ENCODE data around the gene CSNK2A1. TPM values are rescaled to one million over a fixed set of nuclear protein-coding genes. Genes with fewer than 3 reads are reported as not detected.

Gene CSNK2A1
- total and polyA plus RNA-seq, 2 donors (not counting 3 experiments of a cell fraction or from before 2014, with no cell fraction given), result 68.4 to 142 TPM

DNA sequence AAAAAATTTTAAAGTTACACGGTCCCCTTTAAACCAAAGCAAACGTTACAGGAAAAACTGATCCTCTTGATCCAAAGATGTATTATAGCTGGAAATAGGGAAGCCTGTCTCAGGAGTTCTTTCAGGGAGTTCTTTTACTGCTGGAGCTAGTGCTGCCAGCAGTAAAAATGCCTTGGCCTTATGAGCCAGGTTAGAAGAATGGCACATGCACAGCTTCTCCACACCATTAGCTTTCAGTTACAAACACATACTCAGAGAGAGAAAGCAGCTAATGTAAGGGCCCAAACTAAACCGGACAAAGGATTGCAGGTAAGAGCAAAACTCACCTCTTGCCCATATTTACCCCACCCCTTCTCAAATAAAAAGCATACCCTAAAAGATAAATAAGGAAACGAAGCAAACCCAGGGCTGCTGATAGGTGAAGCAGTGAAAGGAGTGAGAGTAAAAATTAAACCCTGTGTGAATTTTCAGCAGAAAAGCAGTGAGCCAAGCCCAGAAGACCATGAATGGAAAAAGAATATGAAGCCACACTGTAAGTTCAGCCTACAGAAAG is 100.3 kb downstream of the CSNK2A1 start:
- no TSS peak for BruUV-seq (replicated peaks)
- peaks cover 20% of the 10 kb centered on the region for H3K4me1 ChIP-seq (ENCODE audit: control insufficient read depth, extremely low read depth, insufficient read depth, low read length)
- peaks cover 13 to 23% of the 10 kb centered on the region in 2 experiments for H3K36me3 ChIP-seq (ENCODE audit: control insufficient read depth in 2 of 2, extremely low read depth in 1 of 2, insufficient read depth in 2 of 2, low read length in 2 of 2)
- H2AFZ ChIP-seq (ENCODE audit: low read depth, low read length), result no peak overlapping the region
- no peaks in the 10 kb centered on the region for H3K9me1 ChIP-seq (replicated peaks; ENCODE audit: control insufficient read depth, extremely low read depth, insufficient read depth, low read length)
- H3K79me2 ChIP-seq (ENCODE audit: control insufficient read depth, insufficient read depth, low read length), result peaks cover 16% of the 10 kb centered on the region
- no peak overlapping the region for H3K9ac ChIP-seq (replicated peaks; ENCODE audit: extremely low read depth, insufficient read depth, low read length)
- H3K4me3 ChIP-seq (replicated peaks in 1 of 3; ENCODE audit: insufficient read depth in 1 of 3, low read depth in 1 of 3, low read length in 3 of 3), result no peak overlapping the region
- dilution Hi-C loops (cut with MboI; ENCODE audit: extremely low pct_ligation_motif_present, low sequenced_read_pairs) (no loop called here), intact Hi-C loops (cut with micrococcal nuclease) (no loop called here)
- H3K27me3 ChIP-seq (ENCODE audit: control insufficient read depth in 2 of 2, insufficient read depth in 2 of 2, low read length in 2 of 2), result no peaks in the 10 kb centered on the region
- no peaks in the 10 kb centered on the region for H4K20me1 ChIP-seq (replicated peaks; ENCODE audit: control insufficient read depth, extremely low read depth, insufficient read depth, low read length)
- ChIA-PET POLR2A (no interaction called here), CTCF (interaction anchor here (1.2 kb wide), 1 partner anchor 12 kb away, joined by 5 read pairs; no protein-coding TSS in a partner anchor)
- DNase-seq (ENCODE audit: low read depth, low spot score) (no peak), FAIRE-seq (no peak)
- no peak overlapping the region for H3K4me2 ChIP-seq (ENCODE audit: insufficient read depth, low read length)
- no peaks in the 10 kb centered on the region for H3K9me3 ChIP-seq (replicated peaks; ENCODE audit: control insufficient read depth, insufficient read depth, low read length)
- TF ChIP-seq POLR2AphosphoS5 (IDR thresholded peaks at IDR 0.05; ENCODE audit: insufficient read depth, low read depth, low read length), result no peak
- H3K27ac ChIP-seq (ENCODE audit: insufficient read depth, low read depth, low read length), result no peak overlapping the region

DNA sequence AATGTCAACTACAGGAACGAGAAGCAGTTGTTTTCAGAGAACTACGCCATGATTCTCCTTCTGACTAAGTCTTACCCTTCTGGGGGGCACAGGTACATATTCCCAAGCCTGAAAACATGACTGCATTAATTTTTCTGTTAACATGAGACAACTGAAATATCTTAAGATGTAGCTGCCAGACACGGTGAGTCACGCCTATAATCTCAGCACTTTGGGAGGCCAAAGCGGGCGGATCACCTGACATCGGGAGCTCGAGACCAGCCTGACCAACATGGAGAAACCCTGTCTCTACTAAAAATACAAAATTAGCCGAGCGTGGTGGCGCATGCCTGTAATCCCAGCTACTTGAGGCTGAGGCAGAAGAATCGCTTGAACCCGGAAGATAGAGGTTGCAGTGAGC is 103.0 kb downstream of the CSNK2A1 start:
- Histone ChIP-seq H3K4me3 (replicated peaks in 1 of 3; ENCODE audit: insufficient read depth in 1 of 3, low read depth in 1 of 3, low read length in 3 of 3) (no peak overlapping the region), H3K9me1 (replicated peaks; ENCODE audit: control insufficient read depth, extremely low read depth, insufficient read depth, low read length) (no peaks in the 10 kb centered on the region), H3K36me3 (ENCODE audit: control insufficient read depth in 2 of 2, extremely low read depth in 1 of 2, insufficient read depth in 2 of 2, low read length in 2 of 2) (peaks cover 13 to 34% of the 10 kb centered on the region in 2 experiments), H3K27ac (ENCODE audit: insufficient read depth, low read depth, low read length) (no peak overlapping the region), H4K20me1 (replicated peaks; ENCODE audit: control insufficient read depth, extremely low read depth, insufficient read depth, low read length) (no peaks in the 10 kb centered on the region), H3K4me1 (ENCODE audit: control insufficient read depth, extremely low read depth, insufficient read depth, low read length) (peaks cover 22% of the 10 kb centered on the region), H2AFZ (ENCODE audit: low read depth, low read length) (no peak overlapping the region), H3K4me2 (ENCODE audit: insufficient read depth, low read length) (no peak overlapping the region), H3K9ac (replicated peaks; ENCODE audit: extremely low read depth, insufficient read depth, low read length) (no peak overlapping the region), H3K79me2 (ENCODE audit: control insufficient read depth, insufficient read depth, low read length) (peaks cover 7% of the 10 kb centered on the region), H3K9me3 (replicated peaks; ENCODE audit: control insufficient read depth, insufficient read depth, low read length) (no peaks in the 10 kb centered on the region), H3K27me3 (ENCODE audit: control insufficient read depth in 2 of 2, insufficient read depth in 2 of 2, low read length in 2 of 2) (no peaks in the 10 kb centered on the region)
- DNase-seq (ENCODE audit: low read depth, low spot score) (no peak), FAIRE-seq (no peak)
- BruUV-seq (replicated peaks), result no TSS peak
- dilution Hi-C loops (cut with MboI; ENCODE audit: extremely low pct_ligation_motif_present, low sequenced_read_pairs), result no loop called here
- TF ChIP-seq GATA2 (IDR thresholded peaks at IDR 0.05; ENCODE audit: insufficient read depth, insufficient read length, low read depth, low read length) (no peak), JUN (IDR thresholded peaks at IDR 0.05; ENCODE audit: borderline replicate concordance, insufficient read depth, insufficient read length, low read depth) (no peak), MAX (IDR thresholded peaks at IDR 0.05; ENCODE audit: insufficient read depth, insufficient read length) (no peak), POLR2AphosphoS5 (IDR thresholded peaks at IDR 0.05; ENCODE audit: insufficient read depth, low read depth, low read length) (no peak), FOS (IDR thresholded peaks at IDR 0.05; ENCODE audit: borderline replicate concordance, insufficient read depth, low read length) (no peak)
- intact Hi-C loops (cut with micrococcal nuclease), result no loop called here
- ChIA-PET POLR2A (no interaction called here), CTCF (interaction anchor here (1.4 kb wide), 1 partner anchor 9 kb away, joined by 5 read pairs; no protein-coding TSS in a partner anchor)

Data from endothelial cell of umbilical vein (primary cell).